Activated CD4-positive, alpha-beta T cell treated with anti-CD3 and anti-CD28 coated beads, Interleukin-2, amount 50 U/mL, for 16 hours (primary cell): ENCODE data around the gene ARHGAP9.

ENCODE experiments used
- DNase-seq: peaks from one replicate; pipeline ENCODE4 v3.0.0-alpha.2; 2020

ARHGAP9 gene

DNA sequence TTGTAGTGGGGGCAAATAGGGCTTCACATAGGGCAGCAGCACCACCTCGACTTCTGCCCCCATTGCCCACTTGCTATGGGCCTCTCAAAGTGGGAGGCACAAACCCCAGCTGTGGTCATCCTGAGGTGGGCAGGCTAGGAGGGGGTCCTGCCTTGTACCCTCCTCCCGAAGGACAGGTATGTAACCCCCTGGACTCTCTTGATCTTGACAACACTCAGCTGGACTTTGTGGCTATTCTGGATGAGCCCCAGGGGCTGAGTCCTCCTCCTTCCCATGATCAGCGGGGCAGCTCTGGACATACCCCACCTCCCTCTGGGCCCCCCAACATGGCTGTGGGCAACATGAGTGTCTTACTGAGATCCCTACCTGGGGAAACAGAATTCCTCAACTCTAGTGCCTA is 8.0 kb downstream of the ARHGAP9 start:
- no peak for DNase-seq

DNA sequence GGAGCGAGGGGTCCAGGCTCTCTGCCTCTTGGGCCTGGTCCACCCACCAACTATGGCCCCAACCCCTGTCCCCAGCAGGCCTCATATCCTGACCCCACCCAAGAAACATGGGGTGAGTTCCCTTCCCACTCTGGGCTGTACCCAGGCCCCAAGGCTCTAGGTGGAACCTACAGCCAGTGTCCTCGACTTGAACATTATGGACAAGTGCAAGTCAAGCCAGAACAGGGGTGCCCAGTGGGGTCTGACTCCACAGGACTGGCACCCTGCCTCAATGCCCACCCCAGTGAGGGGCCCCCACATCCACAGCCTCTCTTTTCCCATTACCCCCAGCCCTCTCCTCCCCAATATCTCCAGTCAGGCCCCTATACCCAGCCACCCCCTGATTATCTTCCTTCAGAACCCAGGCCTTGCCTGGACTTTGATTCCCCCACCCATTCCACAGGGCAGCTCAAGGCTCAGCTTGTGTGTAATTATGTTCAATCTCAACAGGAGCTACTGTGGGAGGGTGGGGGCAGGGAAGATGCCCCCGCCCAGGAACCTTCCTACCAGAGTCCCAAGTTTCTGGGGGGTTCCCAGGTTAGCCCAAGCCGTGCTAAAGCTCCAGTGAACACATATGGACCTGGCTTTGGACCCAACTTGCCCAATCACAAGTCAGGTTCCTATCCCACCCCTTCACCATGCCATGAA is 8.6 kb downstream of the ARHGAP9 start:
- no peak for DNase-seq

DNA sequence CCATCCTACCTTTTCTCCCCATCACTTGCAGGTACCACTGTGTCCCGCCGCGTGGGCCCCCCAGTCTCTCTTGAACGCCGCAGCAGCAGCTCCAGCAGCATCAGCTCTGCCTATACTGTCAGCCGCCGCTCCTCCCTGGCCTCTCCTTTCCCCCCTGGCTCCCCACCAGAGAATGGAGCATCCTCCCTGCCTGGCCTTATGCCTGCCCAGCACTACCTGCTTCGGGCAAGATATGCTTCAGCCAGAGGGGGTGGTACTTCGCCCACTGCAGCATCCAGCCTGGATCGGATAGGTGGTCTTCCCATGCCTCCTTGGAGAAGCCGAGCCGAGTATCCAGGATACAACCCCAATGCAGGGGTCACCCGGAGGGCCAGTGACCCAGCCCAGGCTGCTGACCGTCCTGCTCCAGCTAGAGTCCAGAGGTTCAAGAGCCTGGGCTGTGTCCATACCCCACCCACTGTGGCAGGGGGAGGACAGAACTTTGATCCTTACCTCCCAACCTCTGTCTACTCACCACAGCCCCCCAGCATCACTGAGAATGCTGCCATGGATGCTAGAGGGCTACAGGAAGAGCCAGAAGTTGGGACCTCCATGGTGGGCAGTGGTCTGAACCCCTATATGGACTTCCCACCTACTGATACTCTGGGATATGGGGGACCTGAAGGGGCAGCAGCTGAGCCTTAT is 9.2 kb downstream of the ARHGAP9 start:
- no peak for DNase-seq

DNA sequence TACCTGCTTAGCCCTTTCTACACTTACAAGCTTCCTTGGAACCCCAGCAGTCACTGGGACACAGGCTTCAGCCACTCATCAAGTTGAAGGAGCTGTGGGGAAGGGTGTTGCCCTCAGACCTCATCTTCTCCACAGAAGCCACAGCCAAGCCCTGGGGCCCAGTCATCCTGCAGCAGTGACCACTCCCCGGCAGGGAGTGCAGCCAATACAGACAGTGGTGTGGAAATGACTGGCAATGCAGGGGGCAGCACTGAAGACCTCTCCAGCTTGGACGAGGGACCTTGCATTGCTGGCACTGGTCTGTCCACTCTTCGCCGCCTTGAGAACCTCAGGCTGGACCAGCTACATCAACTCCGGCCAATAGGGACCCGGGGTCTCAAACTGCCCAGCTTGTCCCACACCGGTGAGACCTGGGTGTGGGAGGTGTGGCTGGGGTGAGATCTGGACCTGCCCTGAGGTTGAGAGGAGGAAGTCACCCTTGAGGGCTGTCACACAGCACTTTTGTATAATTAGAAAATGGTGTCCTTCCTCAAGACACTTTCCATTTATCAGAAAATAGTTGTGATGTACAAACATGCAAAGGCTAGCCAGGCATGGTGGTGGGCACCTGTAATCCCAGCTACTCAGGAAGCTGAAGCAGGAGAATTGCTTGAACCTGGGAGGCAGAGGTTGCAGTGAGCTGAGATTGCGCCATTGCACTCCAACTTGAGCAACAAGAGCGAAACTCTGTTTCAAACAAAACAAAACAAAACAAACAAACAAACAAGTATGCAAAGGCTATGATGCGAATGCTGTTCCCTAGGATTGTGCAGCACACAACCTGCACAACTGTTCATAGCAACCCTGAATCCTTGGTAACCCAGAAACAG is 10.1 kb downstream of the ARHGAP9 start:
- no peak for DNase-seq

DNA sequence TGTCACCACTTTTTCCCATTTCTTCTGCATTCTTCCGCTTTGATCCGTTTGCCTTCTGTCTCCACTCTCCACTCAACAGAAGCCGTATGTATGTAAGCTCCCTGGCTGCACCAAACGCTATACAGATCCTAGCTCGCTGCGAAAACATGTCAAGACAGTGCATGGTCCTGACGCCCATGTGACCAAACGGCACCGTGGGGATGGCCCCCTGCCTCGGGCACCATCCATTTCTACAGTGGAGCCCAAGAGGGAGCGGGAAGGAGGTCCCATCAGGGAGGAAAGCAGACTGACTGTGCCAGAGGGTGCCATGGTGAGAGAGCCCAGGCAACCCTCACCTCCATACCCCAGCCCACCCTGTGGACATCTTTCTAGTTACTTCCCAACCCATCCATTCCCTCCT is 11.8 kb downstream of the ARHGAP9 start:
- DNase-seq: no peak

DNA sequence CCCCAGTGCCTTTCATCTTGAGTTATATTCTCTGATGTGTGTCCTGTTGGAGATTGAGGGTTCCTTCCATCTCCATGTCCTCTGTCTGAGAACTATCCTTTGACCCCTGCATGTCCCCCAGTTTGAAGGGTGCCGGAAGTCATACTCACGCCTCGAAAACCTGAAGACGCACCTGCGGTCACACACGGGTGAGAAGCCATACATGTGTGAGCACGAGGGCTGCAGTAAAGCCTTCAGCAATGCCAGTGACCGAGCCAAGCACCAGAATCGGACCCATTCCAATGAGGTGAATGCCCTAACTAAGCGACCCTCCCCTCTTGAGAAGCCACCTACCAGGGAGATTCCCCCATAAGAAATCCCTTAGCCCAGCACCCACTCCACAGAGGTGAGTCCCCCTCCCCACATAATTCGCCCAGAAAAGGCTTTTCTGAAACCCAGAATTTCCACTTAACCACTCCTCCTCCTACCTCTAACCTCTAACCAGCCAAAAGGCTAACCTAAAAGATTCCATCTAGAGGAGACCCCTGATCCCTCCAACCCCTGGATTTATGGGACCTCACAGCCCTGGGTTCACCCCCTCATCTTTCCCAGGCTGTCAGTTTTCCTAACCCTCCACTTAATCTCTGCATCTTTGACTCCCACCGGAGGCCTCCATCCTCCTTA is 12.3 kb downstream of the ARHGAP9 start:
- DNase-seq: no peak

DNA sequence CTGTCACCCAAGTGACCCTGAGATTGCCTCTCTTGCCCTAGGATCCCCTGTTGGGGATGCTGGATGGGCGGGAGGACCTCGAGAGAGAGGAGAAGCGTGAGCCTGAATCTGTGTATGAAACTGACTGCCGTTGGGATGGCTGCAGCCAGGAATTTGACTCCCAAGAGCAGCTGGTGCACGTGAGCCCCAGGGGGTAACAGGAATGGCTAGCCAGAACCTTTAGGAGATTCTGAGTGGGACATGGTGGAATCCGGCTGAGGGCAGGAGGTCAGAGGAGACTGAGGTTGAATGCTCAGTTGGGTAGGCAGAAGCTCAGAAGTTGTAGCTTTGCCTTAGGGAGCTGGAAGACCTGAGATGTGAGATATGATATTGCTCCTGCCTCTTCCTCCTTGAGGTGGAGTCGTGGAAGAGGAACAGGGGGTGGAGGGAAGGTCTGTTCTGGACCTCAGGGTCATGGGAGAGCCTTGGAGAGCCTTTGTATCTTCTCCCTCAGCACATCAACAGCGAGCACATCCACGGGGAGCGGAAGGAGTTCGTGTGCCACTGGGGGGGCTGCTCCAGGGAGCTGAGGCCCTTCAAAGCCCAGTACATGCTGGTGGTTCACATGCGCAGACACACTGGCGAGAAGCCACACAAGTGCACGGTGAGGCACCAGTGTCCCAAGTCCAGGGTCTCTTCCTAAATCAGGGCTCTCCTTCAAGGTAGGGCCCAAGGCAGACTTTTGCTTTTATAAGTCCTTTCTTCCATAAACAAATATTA is 13.7 kb downstream of the ARHGAP9 start:
- DNase-seq: no peak

DNA sequence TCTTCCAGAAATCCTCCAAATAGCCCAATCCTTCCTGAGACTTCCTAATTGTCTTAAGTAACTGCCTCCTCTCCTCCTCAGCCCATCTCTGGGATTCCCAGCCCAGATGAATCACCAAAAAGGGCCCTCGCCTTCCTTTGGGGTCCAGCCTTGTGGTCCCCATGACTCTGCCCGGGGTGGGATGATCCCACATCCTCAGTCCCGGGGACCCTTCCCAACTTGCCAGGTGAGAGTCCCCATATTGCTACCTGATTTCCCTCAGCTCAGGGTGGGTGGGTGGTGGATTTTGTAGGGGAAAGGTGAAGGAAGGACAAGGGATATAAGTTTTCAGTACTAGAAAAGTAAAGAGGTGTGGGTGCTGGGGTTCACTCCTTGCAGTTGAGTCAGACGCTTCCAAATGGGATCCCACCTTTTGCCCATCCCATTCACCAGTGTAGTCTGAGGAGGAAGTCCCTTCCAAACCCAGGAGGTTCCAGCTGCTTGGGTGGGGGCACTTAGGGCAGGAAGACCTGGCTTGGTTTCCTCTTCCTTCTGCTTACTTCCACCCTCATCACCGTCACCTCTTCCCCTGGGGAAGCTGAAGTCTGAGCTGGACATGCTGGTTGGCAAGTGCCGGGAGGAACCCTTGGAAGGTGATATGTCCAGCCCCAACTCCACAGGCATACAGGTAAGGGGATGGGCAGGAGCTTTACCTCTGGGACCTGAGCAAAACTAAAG is 14.5 kb downstream of the ARHGAP9 start:
- DNase-seq: no peak

DNA sequence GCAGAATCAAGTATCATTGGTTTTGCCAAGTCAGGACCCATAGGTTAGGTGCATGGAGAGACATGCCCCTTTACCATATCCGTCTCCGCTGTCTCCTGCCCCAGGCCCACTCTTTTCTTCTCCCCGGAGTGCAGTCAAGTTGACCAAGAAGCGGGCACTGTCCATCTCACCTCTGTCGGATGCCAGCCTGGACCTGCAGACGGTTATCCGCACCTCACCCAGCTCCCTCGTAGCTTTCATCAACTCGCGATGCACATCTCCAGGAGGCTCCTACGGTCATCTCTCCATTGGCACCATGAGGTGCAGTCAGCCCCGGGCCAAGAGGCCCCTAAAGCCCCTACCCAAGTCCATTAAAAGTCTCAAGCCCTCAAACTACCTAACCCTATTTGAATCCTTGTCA is 15.1 kb downstream of the ARHGAP9 start:
- no peak for DNase-seq

DNA sequence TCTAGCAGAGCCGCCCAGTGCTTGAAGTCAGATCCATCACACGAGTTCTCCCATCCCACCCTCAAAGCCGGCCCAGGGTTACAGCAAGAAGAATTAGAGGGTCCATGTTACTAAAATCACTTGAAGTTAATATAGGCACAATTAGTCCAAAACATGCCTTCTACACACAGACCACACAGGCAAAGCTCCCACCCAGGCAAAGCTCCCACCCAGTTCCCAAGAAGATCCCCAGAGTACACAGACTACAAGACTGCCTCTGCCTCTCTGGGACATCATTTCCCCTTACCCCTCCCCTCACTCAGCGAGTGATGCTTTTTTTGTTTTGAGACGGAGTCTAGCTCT is 16.8 kb downstream of the ARHGAP9 start:
- DNase-seq: no peak

DNA sequence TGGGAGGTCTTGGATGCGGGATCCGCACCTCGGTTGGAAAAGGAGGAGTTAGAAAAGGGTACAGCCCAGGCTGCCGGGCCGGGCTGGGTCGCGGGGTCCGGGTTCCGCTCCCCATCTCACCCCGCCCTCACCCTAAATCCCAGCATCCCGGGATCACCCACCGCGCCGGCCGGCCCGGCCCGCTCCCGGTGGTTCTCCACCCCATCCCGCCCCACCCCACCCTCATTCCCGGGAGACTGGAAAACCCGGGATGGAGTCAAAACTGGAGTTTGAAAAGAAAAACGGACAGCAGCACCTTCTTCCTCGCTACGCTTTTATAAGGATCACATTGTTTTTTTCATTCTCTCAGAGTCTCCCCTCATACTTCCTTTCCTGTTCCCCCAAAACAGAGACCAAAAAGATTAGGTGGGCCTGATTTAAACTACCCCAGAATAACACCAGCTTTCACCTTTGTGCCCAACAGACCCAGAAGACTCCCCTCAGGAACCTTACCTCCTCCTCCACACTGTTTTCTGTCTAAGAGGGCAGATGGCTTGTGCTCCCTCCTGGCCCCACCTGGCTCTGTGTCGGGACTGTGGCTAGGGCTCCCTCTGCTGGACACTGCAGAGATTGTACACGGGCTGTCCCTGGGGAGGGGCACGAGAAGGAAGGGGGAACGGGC is 17.3 kb downstream of the ARHGAP9 start:
- DNase-seq: peak; percentile 94

DNA sequence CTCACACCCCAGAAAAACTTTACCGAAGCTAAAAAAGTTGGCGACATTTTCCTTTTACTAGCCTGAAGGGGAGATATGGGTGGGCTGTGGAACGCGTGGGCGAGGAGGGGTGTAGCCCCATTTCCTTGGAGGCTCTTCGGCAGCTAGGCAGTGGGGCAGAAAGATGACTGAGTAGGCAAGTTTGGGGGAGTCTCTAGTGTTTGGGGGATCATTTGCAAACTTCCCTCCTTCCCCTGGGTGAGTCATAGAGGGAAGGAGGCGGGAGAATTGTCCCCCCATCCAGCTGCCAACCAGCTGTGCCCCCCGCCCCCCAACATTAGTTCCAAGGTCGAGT is 17.8 kb downstream of the ARHGAP9 start:
- no peak for DNase-seq

DNA sequence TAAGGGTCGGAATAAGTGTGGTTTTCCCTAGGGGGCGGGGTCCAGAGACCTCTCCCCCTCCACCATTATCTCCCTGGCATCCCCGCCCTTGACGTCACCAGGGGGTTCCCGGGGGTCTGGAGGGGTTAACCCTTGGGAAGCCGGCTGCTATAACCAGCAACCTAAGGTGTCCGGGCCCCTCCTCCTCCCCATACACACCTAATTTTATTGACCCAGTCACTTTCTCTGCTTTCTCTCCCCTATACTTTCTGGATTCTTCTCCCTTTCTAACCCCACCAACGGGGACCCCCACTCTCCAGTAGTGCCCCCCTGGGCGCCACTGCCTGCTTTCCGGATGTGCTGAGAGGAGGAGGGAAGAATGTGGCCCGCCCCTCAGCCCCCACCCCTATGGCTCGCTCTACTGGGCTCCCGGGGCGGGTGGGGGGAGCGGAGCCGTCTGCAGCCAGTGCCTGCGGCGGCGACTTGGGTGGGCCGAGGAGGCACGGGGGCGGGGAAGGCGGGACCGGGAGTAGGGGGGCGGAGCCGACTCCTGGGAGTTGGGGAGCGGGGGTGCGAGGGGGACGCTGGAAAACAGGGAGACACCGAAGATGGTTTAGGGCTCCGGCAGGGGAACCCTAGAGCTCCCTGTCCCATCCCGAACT is 18.3 kb downstream of the ARHGAP9 start:
- no peak for DNase-seq

DNA sequence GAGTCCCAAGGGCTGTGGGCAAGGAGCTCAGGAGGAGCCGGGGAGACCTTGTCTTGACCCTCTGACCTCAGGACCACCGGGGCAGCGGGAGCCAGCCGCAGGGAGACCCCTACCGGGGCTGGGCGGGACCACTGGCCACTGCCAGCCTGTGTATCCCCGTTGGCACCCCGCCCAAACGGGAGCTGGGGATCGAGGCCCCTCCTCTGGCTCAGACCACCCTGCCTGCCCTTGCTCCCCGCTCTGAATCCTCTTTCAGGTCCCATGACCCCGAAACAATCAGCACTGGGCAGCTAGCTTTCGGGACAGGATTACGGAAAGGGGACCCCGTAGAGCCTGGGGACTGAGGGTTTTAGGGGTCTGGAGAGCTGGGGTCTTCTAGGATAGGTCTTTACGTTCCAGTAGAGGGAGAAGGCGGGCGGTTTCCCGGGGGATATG is 18.8 kb downstream of the ARHGAP9 start:
- no peak for DNase-seq

DNA sequence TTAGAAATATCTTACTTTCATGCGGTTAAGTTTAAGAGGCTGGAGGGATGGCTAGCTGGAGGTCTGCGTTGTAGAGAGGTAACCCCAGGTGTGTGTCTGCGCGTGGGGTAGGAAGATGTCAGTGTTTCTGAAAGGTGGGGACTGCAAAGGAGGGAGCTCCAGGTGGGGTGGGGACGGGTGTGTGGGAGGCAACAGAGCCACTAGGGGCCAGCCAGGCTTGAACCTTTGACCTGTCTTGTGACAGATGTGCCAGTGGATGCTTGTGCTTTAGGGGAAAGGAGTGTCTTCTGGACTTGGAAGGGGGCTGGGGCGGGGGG is 19.2 kb downstream of the ARHGAP9 start:
- DNase-seq: no peak

DNA sequence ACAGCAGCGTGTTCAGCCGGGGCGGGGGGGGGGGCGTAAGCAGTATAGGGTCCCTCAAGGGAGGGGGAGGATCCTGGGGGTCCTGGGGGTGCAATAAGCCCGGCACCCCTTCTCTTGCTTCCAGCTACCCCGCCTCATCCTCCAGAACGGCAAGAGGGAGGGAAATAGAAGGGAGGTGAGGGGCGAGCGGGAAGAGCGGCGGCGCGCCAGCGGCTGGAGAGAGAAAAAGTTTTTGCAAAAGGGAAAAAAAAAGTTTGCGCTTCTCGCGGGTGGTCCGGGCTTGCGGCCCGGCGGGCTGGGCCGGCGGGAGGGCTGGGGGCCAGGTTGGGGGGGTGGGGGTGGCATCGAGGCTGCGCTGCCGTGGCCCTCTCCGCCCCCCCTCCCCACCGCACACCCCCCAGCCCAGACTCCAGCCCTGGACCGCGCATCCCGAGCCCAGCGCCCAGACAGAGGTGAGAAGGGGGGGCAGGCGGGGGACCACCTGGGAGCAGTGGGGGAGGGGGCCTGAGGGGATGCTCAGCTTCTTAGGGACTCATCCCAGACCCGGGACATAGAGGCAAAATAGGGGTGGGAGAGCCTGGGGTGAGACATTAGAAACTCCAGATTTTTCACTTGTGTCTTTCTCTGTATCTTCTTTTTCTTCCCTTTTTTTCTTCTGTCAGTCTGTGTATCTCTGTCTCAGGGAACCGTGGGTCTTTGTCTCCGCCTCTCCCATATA is 19.8 kb downstream of the ARHGAP9 start, which contains the start of gene GLI1:
Gene GLI1 (plus strand): TSS at position 36 of the 718 bp plus-strand sequence. CDS start 3,907 bp downstream, outside the sequence.
- DNase-seq: no peak

DNA sequence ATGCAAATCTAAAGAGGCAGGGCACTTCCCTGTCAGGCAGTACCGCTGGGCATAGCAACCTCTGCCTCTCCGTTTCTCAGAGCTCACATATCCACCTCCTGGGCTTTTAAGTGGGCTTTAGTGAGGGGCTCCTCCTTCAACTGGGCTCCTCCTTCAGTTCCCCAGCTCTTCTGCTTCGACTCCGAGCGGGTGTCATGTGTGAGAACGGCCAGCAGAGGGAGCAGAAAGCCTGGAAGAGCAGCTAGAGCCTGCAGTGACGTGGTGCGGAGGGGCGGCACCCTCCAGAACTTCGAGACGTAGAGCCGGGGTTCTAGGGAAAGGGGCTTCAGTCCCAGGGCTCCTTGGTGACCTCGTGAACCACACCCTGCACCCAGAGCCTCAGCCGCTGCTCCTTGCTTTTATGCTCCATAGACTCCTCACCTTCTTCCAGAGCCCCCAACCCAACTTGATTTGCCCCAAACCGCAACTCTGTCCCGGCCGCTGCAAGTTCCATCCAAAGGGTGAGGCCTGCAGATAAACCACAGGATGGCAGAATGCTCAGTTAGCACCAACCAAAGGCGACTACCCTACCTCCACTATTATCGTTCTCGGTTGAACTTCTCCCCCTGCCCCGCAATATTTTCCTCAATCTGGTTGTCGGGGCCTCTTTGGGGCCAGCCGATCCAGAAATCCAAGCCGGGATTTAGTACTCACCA is 20.5 kb downstream of the ARHGAP9 start:
- DNase-seq: peak; percentile 96

DNA sequence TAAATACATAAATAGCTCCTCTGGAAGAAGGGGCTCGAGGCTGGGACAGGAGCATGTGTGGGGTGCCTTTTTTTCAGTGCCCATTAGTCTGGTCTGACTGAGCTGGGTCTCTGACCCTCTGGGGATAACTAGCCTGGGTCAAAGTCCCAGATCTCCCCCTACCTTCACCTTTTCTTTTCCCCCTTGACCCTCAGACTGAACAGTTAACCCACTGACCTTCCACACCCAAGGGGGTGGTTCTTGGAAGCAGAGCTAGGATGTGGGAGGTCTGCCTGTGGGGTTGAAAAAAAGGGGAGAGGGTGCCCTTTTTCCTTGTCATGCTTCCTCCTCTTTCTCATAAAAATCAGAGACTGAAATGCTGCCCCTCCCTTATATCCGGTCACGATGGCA is 21.0 kb downstream of the ARHGAP9 start:
- no peak for DNase-seq

DNA sequence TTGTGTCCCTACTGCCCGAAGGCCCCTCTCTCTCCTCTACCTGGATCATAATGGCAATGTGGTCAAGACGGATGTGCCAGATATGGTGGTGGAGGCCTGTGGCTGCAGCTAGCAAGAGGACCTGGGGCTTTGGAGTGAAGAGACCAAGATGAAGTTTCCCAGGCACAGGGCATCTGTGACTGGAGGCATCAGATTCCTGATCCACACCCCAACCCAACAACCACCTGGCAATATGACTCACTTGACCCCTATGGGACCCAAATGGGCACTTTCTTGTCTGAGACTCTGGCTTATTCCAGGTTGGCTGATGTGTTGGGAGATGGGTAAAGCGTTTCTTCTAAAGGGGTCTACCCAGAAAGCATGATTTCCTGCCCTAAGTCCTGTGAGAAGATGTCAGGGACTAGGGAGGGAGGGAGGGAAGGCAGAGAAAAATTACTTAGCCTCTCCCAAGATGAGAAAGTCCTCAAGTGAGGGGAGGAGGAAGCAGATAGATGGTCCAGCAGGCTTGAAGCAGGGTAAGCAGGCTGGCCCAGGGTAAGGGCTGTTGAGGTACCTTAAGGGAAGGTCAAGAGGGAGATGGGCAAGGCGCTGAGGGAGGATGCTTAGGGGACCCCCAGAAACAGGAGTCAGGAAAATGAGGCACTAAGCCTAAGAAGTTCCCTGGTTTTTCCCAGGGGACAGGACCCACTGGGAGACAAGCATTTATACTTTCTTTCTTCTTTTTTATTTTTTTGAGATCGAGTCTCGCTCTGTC is 22.8 kb downstream of the ARHGAP9 start:
- DNase-seq: no peak
